ENCODE measurements around the gene THRAP3. TPM values are rescaled to one million over a fixed set of nuclear protein-coding genes. Genes with fewer than 3 reads are reported as not detected.

The THRAP3 gene
- total RNA-seq, 4 donors from 2014 or later = 64.1 to 102 (median 76.9) TPM

DNA sequence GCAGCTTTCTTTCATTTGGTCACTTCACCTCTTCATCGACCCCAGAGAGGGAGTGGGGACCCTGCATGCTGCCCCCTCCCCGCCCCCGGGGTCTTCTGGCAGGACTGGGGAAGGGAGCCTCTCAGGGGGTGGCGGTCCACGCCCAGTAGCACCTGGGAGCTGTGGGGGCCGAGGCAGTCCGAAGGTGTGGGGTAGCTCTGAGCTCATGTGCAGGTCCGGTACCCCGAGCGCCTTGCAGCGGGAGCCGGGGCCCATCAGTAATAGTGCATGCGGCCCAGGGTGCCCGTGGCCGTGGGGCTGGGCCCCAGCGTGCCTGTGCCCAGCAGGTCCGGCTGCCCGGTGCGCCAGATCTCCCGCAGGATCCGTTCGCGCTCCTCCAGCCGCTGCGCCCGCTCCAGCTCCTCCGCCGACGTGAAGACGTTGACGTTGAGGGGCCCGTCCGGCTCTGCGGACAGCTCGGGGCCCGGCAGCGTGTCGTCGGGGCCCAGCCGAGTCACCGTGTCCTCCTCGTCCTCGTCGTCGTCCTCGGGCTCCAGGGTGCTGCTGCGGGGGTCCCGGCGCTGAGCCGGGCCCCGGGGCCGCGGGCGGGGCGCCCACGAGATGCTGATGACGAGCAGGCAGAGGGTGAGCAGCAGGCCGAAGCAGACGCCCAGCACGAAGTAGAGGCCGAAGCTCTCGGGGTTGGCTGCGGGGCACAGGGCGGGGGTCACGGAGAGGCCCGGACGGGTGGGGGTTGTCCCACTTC, 98.0 kb downstream of the THRAP3 start:
- TF ChIP-seq, protein P1, sequence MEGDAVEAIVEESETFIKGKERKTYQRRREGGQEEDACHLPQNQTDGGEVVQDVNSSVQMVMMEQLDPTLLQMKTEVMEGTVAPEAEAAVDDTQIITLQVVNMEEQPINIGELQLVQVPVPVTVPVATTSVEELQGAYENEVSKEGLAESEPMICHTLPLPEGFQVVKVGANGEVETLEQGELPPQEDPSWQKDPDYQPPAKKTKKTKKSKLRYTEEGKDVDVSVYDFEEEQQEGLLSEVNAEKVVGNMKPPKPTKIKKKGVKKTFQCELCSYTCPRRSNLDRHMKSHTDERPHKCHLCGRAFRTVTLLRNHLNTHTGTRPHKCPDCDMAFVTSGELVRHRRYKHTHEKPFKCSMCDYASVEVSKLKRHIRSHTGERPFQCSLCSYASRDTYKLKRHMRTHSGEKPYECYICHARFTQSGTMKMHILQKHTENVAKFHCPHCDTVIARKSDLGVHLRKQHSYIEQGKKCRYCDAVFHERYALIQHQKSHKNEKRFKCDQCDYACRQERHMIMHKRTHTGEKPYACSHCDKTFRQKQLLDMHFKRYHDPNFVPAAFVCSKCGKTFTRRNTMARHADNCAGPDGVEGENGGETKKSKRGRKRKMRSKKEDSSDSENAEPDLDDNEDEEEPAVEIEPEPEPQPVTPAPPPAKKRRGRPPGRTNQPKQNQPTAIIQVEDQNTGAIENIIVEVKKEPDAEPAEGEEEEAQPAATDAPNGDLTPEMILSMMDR (IDR thresholded peaks at IDR 0.05) = no peak
- TF ChIP-seq POLR2A (IDR thresholded peaks at IDR 0.05) = no peak
- WGBS, 2 donors = 41 to 61% methylated on average over 19 to 64 of the region's 67 CpGs
- intact Hi-C loops (cut with DNase I; ENCODE audit: low total_unique reads) = no loop called here
- H3K4me3 ChIP-seq (ENCODE audit: low read depth, poor library complexity, severe bottlenecking) = no peak overlapping the region
- DNase-seq (ENCODE audit: low spot score in 2 of 2) = no peak

DNA sequence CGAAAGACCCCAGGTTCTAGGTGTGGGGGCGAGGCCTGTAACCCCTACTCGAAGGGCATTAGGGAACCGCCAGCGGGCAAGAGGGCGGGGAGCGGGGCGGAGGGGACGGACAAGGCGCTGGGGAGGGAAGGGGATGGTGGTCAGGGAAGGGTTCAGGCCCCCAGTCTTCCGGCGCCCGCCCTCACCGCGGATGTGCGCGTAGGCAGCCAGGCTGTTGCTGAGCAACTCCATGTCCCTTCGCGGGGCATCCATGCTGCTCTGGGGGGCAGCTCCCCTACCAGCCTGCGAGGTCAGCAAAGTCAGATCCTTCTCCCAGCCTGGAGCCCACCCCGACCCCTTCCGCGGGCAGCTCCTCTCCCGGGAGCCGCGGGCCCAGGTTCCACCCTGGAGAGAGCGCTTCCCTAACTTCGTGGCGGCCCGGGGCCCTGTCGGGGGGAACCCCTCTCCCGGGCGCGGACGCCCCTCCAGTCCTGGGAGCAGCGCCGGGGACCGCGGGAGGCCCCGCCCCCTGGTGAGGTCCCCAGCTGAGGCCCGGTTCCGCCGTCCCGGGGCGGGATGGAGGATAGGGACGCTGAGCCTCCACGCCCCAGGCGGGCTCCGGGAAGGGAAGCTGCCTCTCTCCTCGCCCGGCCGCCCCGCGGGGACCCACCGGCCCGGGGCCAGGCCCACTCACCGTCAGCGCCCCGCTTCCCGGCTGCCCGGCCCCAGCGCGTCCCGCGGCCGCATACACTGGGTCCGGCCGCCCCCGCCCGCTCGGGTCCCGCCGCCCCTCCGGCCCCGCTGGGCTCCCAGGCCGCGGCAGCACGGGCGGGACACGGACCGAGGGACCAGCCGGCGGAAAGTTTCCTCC, 98.8 kb downstream of the THRAP3 start:
- H3K4me3 ChIP-seq (ENCODE audit: low read depth, poor library complexity, severe bottlenecking) = peak overlapping the region; percentile 51
- intact Hi-C loops (cut with DNase I; ENCODE audit: low total_unique reads) = no loop called here
- no peak for TF ChIP-seq POLR2A (IDR thresholded peaks at IDR 0.05)
- TF ChIP-seq, protein P1 (IDR thresholded peaks at IDR 0.05) = no peak
- WGBS, 2 donors = 5 to 13% methylated on average over 26 to 39 of the region's 83 CpGs
- DNase-seq (ENCODE audit: low spot score in 2 of 2) = peak in 1 of 2 donors; percentile 91

DNA sequence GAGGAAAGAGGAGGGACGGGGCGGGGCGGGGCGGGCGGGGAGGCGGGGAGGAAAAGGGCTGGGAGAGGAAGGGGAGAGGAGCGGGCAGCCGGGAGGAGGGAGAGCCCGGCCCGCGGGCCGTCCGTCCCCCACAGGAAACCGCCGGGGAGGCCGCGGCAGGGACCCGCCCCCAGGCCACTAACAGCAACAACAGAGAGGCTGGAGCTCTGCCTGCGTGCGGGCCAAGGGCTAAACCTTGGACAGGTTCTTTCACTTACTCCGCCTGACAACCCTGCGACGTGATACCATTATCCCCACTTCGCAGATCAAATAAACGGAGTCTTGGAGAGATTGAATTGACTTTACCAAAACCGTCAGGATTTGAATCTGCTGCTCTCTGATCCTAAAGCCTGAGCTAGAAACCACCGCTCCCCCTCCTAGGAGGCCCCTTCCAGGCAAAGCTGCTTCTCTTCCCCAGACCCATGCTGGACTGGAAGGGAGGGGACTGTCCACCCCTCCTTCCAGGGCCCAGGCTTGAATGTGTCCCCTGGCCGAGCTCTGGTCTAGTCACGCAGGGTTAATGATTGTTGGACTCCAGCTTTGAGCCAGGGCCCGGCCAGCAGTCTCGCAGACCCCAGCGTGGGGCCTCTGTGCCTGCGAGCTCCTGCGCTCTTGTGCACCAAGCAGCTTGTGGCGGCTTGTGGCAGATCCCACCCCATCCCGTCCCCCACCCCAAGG, 99.6 kb downstream of the THRAP3 start, which contains the start of gene EVA1B:
Gene EVA1B, minus strand, starts transcription at position 10 of the 717 bp plus-strand sequence. CDS start 608 bp downstream, outside the sequence.
- TF ChIP-seq POLR2A (IDR thresholded peaks at IDR 0.05) = no peak
- TF ChIP-seq, protein P1 (IDR thresholded peaks at IDR 0.05) = no peak
- peak; percentile 62 to 95 for DNase-seq (ENCODE audit: low spot score in 2 of 2)
- WGBS, 2 donors = 3 to 10% methylated on average over 29 to 34 of the region's 36 CpGs
- H3K4me3 ChIP-seq (ENCODE audit: low read depth, poor library complexity, severe bottlenecking) = peak within 1 kb of the TSS; percentile 51
- intact Hi-C loops (cut with DNase I; ENCODE audit: low total_unique reads) = no loop called here

DNA sequence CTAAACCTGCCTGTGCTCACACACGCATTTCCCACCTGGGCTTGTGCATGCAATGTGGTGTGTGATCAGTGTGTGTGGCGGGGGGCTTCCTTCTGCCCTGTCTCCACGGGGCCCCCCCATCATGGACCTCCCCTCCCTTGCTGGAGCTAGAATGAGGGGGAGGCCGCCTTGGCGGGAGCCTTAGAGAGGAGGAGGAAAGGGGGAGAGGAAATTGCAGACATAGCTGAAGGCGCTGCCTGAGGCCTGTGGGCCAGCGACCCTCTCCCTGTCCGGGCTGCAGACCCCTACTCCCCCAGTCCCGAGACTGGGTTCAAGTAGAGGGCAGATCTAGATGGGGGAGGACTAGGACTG, 100.1 kb downstream of the THRAP3 start:
- intact Hi-C loops (cut with DNase I; ENCODE audit: low total_unique reads) = no loop called here
- WGBS, 2 donors = 38 to 49% methylated on average over 8 to 9 of the region's 9 CpGs
- TF ChIP-seq POLR2A (IDR thresholded peaks at IDR 0.05) = no peak
- TF ChIP-seq, protein P1 (IDR thresholded peaks at IDR 0.05) = no peak
- H3K4me3 ChIP-seq (ENCODE audit: low read depth, poor library complexity, severe bottlenecking) = no peak overlapping the region
- no peak for DNase-seq (ENCODE audit: low spot score in 2 of 2)

DNA sequence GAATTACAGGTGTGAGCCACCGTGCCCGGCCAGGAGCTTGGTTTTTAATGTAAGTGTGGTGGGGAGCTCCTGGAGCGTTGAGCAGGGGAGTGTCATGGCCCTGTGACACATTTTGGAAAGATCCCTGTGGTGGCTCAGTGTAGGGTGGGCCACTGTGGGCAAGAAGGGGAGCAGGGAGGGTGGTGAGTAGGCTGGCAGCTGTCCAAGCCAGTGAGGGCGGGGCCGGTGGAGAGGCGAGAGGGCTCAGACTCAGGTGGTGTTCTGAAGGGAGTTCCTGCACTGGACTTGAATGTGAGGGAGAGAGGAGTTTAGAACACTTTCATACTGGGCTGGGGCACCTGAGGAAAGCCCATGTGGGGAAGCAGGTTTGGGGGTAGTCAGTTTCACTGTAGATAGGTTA, 102.3 kb downstream of the THRAP3 start:
- TF ChIP-seq, protein P1 (IDR thresholded peaks at IDR 0.05) = no peak
- TF ChIP-seq POLR2A (IDR thresholded peaks at IDR 0.05) = no peak
- no peak for DNase-seq (ENCODE audit: low spot score in 2 of 2)
- intact Hi-C loops (cut with DNase I; ENCODE audit: low total_unique reads) = no loop called here
- WGBS, 2 donors = 48 to 68% methylated on average over 6 of the region's 6 CpGs
- H3K4me3 ChIP-seq (ENCODE audit: low read depth, poor library complexity, severe bottlenecking) = no peak overlapping the region

Measured in lower leg skin (tissue), 4 donors.